HG02938 (cell line): Measurements from ENCODE around the gene SCRN2.

Experiments
- ATAC-seq: cut with Tn5 transposase; IDR thresholded peaks from one replicate; pipeline ENCODE4 v1.9.1; 2021; ENCODE audit warnings: mild to moderate bottlenecking, moderate library complexity; ENCODE audit not compliant: unreplicated experiment

SCRN2 gene

GRCh38 chr17:47872019-47872650 is 31.1 kb upstream of the SCRN2 start:
- ATAC-seq: no peak

DNA sequence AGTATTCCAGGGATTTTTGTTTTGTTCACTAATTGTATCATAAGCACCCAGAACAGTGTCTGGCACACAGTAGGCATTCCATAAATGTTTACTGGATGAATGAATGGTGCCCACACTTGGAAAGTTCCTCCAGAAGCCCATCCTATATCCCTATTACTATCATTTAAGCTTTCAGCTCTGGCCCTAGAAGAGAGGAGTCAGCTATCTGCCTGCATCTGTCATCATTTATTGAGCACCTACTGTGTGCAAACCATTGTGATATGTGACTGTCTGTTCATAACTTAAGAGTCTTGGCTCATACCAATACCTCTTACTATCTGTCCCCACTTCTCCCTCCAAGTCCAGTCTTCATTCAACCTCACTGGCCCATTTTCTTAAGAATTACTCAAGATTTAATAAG is 30.0 kb upstream of the SCRN2 start:
- ATAC-seq: no peak

- no peak for ATAC-seq
Observed at GRCh38 chr17:47870056-47870455, 29.0 kb upstream of the SCRN2 start.

GRCh38 chr17:47869114-47869513 is 28.0 kb upstream of the SCRN2 start:
- no peak for ATAC-seq

DNA sequence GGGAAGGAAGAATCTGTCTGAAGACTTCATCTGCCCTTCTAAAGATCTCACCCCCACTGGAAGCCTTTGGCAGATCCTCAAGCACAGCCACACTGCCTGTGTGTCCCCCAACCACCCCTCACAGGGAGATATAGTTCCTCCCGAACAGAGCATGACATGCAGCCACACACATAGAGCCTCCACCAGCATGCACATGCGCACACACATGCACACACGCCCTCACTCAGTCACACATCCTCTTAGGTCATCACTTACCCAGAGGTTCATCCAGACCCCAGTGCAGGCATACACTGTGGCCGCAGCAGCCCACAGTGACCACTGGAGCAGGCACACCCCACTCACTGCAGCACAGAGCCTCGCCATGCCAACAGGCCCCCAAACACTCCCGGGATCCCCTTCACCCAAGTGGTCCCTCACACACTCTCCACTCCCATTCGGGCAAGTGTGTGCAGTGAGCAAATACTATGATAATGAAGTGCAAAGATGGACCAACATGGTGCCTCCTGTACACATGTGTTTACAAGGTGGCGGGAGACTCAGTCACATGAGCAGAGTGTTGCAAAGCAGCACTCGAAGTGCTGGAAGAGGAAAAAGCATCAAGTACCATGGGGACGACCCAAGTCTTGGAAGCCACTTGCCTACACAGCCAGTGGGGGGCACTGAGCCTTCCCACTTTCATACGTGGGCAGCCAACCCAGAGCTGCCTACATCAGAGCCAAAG is 26.9 kb upstream of the SCRN2 start:
- no peak for ATAC-seq

DNA sequence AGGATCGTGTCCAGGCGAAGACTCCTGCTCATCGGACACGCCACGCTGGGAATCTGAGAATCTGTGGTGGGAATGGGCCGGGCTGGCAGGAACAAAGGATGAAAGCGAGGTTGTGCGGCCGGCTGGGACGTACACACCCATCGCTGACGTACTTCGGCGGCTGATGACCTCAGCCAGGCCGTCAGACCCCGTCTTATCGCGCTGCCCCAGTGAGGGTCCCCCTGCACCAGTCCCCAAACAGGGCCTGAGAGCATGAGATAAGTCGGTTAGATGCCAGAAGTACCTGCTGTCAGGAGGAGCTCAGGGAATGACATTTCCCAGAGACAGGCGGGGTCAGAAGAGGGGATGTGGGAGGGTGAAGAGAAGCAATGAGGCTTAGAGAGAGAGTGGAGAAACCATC is 25.9 kb upstream of the SCRN2 start:
- no peak for ATAC-seq

DNA sequence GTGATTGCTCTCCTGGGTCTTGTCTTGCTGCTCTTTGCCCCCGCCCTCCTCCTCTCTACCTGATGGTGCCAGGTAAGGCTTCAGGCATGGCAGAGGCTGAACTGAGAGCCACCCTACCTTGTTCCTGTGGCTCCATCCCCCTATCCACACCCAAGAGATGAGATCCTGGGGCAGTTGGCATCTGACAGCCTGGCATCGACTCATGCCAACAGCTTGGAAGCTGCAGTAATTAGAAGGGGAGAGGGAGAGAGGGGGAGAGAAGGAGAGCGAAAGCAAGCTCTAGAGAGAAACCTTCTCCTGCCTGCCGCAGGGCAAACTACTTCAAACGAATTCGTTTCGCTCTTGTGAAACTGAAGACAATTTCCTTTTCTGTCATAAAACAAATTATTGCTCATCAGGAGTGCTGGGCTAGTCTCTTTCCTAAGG is 23.7 kb upstream of the SCRN2 start:
- ATAC-seq: no peak

DNA sequence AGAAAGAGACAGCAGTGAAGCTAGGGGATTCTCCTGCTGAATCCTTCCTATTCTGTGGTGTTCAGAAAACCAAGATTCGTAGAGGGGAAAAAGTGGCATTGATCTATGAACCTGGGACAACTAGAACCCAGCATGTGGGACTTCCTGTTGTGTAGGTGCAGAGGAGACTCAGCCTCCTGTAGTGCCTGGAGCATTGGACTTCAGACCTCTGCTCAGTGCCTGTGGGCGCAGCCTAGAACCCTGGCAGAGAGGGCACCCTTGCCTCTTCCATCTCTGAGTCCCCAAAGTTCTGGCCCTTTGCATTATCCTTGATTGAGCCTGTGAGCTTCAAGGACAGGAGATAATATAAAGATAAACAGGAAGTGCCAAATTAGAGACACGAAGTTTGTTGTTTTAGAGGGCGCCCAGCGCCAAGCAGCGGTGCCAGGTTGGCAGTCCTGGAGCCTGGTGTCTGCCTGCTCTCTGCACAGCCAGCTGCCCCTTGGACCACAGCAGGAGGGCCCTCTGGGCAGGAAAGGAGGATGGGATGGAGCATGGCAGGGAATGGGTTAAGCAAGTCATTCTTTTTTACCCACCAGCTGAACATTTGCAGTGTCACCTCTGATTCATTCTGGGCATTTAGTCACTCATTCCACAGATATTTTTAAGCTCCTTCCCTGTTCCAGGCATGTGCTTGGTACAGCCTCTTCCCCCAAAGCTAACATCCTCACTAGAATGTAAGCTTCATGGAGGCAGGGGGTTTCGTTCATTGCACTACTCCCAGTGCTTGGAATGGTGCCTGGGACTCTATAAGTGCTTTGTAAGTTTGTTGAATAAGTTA is 21.8 kb upstream of the SCRN2 start:
- ATAC-seq: no peak

GRCh38 chr17:47860386-47860785 is 19.3 kb upstream of the SCRN2 start:
- ATAC-seq: no peak

- no peak for ATAC-seq
Observed at GRCh38 chr17:47857551-47858455, 16.7 kb upstream of the SCRN2 start.

DNA sequence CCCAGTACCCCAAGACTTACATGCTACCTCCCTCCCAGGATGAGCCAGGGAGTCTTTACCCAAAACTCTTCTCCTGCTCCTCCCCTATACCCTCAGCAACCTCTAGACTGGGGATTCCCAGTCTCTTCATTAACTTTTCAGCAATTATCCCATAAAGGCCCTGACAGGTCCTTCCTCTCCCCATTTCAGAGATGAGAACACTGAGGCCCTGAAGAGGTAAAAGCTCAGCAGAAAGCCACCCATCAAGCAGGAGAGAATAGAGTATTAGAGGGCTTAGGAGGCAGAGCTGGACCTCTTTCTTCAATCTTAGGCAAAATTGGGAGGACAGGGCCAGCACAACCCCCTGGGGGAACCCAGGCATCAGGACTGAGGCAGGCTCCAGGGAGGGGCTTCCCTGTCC is 15.8 kb upstream of the SCRN2 start:
- ATAC-seq: no peak

- no peak for ATAC-seq
Observed at GRCh38 chr17:47855737-47856136, 14.7 kb upstream of the SCRN2 start.

- ATAC-seq: no peak
Observed at GRCh38 chr17:47853616-47854015, 12.5 kb upstream of the SCRN2 start.

DNA sequence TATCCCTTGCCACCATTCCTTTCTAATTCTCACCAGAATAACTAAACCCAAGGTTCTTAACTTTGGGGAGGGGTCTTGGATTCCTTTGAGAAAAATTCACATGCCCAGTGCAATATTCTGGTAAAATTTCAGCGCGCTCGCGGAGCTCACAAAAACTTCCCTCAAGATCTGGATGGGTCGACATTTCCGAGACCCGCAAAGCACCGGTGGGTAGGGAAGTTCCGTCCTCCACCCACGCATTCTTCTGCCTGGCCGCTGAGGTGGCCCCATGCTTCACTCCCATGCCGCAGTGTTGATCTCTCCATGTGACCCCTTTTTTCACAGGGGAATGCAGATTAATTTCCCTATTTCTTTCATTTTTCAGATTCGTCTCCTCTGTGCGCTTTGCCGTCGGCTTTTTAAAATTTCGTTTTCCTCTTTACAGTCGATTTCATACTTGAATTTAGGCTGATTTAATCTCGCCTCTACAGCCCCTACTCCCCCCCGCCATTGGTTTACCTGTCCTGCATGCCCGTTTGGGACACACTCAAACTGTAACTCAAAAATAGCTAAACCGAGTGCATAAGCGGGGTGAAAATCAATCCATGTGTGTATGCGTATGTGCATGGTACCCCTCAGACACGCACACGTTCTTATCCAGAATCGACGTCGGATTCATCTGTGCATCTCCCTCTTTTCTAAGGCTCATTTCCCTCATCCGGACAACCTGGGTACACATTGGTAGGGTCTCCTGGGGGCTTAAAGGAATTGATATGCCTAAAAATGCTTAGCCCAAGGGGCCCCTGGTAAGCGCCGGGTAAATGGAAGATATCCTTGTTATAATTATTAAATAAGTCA is 11.3 kb upstream of the SCRN2 start:
- ATAC-seq: no peak

- ATAC-seq: no peak
Observed at GRCh38 chr17:47851764-47852112, 10.7 kb upstream of the SCRN2 start.

GRCh38 chr17:47850692-47851573 is 9.9 kb upstream of the SCRN2 start, which contains the start of gene SP6:
Gene SP6, minus strand, starts transcription at chr17:47851163. Its CDS starts 2,734 bp downstream, at chr17:47848429.
- no peak for ATAC-seq

DNA sequence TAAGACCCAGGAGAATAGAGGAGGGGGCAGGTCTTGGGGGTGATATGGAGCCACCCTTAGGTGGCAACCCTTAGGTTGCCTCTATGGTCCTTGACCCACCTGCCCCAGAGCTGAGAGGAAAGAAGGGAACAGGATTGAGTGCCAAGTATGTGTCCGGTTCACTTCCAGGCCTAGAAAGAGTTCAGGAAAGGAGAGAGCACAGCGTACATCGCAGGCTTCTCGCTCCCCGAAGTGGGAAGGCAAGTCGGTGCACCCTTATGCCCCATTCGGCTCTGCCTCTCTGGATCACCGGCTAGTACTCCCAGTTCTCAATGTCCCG is 9.3 kb upstream of the SCRN2 start:
- ATAC-seq: no peak

DNA sequence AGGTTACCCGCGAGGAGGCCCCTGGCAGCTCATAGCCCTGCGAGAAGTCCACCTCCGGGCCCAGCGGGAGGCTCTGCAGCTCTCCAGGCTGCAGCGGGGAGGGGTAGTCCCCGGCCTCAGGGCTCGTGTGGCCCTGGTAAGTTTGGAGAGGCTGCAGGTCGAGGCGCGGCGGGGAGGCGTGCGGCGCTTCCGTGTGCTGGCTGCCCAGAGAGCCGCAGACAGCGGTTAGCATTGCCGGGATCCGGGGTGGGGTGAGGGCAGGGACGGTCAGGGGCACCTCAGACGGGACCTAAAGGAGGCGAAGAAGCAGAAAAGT is 7.1 kb upstream of the SCRN2 start:
- ATAC-seq: no peak
